Measurements from ENCODE around the gene DYNLT5.
A peak's percentile ranks its signal among the peaks of the same experiment; 100 is the strongest.
"Not testable (repeated sequence)": the region's sequence is repeated elsewhere in the genome, so short reads cannot be mapped to it uniquely, and the experiment has no call there.

The DYNLT5 gene

DNA sequence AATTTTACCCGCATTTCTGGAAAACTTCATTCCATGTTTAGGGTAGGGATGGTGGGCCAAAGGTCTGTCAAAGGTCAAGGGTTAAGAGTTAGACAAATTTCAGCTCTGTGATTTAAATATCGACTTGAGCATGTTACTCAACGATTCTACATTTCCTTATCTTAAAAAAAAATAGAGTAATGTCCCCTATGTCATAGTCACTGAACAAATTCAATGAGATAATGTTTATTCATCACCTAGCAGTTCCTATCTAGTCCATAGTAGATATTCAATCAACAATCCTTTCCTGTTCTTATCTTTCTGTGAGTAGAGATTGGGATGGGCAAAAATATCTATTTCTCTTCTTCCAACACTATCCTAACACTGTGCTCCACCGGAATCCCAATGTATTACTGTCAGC, 1.1 kb upstream of the DYNLT5 start:
- DNase-seq, result no peak

DNA sequence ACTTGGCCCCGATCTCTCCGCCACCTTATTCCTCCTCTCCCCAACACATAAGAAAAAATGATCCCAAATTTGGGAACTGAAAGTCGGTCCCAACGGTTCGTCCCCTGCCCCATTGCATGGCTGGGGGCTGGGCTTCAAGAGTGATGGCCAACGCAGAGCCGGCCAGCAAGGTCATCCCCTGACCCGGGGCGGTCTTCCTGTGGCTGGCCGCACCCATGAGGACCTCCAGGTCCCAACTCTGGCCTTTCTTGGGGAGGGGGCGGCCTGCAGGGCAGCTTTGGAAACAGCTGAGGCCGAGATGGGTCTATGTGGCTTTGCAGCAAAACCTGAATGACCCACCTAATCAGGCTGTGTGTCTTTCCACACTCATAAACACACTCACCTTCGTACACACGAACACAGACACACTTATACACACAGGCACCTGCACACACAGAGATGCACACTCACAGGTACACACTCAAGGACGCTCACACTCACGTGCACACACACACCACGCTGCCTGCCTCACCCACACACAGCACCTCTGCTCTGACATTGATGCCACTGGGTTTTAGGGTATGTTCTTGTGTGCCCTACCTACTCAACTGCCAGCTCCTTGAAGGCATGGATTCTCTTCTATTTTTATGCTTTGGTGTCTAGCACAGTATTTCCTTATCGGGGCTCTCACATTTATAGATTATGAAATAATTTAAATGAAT, 562 bp downstream of the DYNLT5 start:
- DNase-seq, result no peak

DNA sequence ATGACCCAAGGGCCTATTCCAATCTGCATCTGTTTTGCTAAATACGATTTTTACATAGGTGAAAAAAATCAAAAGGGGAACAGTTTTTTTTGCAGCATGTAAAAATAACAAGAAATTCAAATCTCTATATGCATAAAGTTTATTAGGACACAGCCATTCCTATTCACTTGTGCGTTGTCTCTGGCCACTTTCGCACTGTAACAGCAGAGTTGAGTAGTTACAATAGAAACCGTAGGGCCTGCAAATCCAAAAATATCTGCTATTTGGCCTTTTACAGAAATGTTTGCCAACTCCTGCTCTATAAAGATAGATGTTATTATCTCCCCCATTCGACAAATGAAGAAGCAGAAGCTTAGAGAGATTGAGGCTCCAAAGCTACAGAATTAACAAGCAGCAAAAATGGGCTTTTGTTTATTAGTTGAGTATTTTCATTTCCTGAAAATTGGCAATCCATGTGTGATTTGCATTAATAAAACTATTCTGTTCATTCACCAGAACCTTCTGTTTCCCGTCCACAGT, 5.5 kb downstream of the DYNLT5 start:
- no peak for DNase-seq

DNA sequence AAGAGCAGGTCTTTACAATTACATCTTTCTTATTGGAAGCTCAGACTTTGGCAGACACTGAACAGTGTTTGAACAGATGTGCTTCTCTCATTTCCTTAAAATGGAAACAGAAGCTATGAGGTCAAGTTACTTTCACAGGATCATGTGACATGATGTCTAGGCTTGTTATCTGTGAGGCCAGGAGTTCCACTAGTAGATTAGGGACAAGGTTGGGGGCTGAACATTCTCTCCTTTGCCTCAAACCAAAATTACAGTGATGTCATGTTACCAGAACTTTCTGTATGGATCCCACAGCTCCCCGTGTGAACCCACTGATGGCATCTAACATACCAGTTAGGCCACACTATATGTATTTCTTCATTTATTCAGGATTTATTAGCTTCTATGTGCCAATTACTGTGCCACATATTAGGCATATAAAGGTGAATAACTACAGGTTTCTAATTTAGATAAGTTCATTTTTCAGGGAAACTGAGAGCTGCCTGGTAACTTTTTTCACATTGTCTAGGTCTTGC, 6.0 kb downstream of the DYNLT5 start:
- no peak for DNase-seq

DNA sequence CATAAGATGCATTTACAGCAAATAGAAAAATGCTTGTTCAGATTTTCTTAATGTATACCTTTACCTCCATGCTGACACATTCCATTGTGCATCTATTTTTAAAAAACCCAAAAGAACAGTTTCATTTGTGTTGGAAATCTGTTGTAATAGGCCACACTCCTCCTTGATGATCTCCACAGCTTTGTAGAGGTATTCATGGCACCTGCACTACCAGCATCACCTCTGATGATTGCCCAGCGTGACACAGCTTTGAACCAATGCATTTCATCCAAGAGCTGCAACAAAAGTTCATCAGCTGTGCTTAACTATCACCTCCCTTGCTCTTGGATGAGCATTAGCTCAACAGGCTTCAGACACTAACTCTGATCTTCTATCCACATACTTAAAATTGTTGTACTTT, 8.2 kb downstream of the DYNLT5 start:
- no peak for DNase-seq

DNA sequence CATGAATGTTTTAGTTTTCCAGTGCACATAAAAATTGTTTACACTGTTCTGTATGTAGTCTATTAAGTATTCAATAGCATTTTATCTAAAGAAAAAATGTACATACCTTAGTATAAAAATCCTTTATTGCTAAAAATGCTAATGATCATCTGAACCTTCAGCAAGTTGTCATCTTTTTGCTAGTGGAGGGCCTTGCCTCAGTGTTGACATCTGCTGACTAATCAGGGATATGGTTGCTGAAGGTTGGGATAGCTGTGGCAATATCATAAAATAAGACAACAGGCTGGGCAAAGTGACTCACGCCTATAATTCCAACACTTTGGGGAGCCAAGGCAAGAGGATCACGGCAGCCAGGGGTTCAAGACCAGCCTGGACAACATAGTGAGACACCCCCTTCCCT, 9.0 kb downstream of the DYNLT5 start:
- no peak for DNase-seq

DNA sequence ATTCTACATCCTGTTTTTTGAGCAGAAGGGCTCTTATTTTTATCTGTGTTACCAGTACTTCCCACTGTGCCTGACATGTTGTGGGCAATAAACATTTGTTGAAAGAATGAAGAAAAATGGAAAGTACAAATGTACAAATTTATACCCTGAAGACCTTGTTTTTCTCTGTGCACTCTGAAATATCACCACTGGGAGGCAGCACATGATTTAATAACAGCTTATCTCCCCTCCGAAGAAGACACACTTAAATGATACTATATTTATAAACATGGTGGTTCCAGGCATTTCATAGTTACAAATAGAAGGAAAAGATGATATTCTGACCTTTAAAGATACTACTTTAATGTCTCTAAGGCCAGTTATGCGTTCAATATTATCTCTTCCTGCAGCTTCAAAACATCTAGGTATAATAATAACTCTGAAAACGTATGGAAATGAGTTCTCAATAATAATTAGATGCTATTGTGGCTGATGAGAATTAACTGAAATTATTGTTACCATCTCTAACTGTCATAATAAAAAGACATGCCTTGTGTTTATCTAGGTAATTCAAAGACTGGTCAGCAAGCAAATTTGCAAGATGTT, 12.8 kb downstream of the DYNLT5 start:
- DNase-seq, result peak; percentile 36

DNA sequence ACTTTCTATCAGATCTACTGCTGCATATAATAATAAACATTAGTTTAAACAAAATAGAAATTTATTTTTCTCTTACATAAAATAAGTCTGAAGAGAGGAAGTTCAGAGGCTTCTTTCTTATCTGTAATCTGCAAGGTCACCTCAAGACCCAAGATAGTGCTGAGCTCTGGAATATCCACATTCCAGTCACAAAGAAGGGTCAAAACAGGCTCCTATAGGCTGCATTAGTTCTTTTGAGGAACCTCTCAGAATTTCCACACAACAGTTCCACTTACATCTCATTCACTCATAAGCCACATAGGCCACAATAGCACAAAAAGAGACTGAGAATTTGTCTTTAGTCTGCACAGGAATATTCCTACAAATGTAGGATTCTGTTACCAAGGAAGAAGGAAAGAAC, 15.4 kb downstream of the DYNLT5 start:
- DNase-seq, result no peak

DNA sequence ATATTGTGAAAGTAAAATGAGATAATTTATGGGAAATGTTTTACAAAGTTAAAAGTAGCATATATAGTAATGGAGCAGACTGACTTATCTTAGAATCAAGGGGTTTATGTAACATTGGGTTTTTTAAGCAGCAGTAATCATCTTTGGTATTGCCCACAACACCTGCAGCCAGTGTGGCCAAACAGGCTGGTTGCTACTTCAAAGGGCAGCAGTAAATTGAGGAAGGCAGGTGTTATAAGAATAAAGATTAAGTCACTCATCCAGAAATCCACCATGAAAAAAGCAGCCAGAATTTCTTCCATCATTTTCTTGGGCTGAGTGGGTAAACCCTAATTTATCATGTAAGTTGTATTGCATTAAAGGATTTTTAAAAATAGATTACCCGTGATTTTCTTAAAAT, 16.7 kb downstream of the DYNLT5 start:
- no peak for DNase-seq

DNA sequence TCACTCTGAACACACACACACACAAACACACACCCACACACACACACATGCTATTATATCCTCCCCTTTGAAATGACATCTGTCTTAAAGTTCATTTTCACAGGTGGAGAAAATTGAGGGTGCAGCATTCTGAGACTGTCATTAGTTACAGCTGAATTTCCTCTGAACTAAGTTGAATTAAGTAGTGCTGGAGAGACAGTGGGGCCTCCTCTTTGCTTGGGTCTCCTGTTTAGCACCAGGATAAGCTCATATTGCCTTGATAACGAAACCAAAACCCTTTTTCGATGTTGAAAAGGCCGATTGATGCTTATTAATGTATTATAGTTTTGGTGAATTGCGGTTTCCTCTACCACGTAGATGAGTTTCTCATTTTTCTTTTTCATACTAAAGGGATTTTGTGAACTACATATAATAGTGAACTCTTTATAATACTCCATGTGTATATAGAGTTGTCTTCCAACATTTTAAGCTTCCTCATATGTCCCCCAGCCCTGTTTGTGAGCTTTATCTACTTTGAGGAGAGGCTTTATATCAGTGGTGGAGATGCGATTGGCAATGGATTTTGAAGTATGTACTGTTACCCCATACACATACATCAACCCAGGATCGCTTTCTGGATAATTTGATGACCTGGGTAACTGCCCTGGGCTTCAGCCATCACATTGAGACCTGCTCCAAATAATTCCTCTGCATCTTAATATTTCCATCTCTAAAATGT, 17.4 kb downstream of the DYNLT5 start:
- DNase-seq, result no peak

DNA sequence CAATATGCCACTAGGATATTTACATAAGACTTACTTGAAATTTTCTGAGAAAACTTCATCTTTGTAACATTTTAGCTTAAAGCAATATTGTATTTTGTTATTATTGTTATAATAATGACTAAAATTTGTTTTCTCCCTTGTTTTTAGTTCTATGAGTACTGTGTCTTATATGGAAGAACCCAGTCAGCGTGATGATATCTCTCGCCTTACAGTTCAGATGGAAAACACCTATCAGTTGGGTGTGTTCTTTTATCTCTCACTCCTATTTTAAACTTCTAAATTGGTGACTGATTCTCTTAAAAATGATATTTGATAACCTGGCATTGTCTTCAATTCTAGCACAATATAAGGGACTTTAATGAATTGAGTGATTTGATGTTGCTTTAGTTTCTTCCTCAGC, 18.0 kb downstream of the DYNLT5 start:
- DNase-seq, result no peak

DNA sequence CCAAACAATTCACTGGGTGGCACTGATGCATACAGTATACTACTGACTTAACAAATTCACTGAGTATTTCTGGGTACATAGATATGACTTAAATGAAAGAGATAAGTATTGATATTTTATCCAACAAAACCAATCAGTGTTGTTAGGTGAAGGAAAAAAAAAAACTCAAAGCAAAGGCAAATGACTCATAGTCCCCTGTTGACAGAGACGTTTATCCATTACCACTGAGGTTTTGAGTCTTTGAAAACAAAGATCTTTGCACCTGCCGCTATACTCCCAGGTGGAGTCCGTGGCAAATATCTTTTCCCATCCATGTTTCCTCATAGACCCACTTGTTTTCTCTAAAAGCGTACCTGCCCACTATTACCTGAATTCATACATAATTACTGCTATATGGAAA, 18.4 kb downstream of the DYNLT5 start:
- DNase-seq, result no peak

DNA sequence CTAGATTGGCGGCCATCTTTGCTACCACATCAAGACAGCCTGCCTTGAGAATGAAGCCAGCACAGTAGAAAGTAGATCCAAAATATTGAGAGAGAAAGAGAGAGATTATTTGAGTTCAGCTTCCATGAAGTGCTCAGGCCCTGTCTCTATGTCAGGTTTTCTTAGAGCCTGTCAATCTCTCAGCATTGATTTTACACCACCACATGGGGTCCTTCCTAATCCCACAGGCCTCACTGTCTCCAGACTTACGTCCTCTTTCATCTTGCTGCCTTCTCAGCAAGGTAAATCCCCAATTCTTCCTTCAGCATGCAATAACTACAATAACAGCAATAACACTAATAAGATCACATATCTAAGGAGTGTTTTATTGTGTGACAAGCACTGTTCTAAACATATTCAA, 21.0 kb downstream of the DYNLT5 start:
- no peak for DNase-seq

DNA sequence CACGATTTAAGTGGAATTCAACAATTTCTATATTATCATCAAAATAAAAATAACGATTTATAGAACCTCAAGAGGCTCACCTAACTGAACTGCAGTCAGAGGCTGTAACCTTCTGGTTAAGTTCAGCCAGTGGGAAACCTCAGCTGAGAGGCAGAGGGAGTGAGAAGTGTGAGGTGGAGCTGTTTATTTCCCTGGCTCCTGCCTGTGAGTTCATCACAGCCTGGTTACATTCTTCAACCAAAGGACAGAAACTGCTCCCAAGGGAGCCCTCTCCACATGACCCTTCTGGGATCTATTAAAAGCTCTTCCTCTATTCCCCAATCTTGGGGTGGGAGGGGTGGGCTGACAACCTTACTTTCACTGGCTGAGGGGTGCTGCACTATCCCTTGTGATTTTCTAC, 22.2 kb downstream of the DYNLT5 start:
- DNase-seq, result peak; percentile 15

DNA sequence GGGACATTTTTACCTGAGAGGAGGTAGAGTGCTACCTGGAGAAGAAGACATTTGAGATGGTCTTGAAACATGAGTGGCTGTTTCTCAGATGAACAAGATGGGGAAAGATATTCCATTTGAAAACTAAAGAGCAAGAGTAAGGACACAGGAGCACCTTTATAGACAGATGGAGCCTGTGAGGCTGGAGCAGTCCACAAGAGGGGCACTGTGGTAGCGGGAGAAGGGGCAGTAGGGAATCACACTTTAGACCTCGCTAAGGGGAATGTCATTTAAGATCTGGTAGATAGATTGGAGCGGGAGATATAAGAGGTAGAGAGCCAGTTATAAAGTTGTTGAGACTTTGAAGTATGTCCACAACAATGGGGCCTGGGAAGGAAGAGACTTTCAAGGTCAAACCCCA, 23.4 kb downstream of the DYNLT5 start:
- DNase-seq, result no peak

DNA sequence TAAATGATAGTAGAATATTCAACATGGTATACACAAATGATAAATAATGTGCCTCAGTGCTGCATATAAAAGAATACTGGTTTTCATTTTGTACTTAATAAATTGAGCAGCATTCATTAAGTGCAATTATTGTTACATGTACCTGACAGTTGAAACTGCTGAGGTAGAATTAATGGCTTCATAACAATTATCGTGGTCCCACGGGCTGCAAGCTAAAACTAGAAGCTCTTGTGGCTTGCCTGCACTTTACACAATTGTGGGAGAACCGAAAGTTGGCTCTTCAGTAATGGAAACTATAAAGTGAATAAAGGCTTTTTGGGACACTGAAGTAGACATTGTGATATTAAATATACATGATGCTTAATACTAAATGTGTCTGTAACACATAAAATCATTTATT, 25.6 kb downstream of the DYNLT5 start:
- DNase-seq, result peak; percentile 87

DNA sequence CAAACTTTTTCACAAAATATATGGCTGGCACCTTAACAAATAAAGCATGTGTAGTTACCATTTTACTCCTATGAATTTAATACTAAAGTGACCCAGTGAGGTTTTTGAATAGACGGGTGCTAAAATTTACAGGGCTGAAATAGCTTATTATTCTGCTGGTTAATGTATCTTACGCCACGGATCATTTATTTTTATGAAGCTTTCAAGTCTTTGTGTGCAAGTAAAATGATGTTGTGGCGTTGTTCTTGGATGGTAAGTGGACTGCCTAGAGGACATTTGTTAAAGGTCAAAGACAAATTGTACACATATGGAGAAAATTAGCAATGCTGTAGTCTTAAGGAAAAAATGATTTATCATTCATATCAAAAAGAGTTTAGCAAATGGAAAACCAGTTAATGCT, 26.0 kb downstream of the DYNLT5 start:
- peak; percentile 94 for DNase-seq

DNA sequence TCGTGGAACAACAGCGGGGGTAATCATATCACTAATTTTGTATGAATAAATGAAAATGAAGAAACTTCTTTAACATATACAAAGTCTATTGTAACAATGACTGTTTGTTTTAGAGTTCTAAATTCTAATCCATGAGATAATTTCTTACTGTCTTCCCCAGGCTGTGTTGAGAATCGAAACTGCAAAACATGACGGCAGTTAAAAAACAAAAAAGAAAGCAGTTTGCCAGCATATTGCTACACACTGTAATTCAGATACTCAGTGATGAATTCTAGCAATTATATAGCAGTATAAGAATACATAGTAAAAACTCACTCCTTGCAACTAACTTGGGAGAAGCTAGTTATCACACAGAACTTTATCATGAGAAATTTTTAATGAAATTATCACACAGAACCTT, 26.7 kb downstream of the DYNLT5 start:
- DNase-seq, result no peak

DNA sequence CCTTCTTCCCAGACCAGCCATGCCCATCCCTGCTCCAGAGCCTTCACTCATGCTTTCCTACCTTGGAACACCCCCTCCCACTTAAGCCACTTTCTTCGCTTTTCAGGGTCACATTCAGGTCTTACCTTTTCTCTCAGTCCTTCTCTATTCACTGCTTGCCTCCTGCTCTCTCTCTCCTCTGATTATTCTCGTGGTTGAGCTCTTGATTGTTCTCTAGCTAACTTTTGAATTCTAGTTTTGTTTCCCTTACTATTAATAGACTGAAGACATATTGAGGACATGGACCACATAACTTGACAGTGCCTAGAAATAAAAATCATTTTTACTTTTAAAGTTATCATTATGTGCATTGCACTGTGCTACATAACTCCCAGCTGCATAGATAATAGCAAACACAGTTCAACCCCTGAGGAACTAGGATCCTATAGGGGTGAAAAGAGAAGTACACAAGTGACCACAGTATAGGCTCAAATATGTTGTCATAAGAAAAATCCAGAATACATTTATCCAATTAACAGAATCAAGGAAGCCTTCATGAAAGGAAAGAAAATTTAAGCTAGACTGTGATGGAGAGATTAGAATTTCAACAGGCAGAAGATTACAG, 27.3 kb downstream of the DYNLT5 start:
- no peak for DNase-seq

DNA sequence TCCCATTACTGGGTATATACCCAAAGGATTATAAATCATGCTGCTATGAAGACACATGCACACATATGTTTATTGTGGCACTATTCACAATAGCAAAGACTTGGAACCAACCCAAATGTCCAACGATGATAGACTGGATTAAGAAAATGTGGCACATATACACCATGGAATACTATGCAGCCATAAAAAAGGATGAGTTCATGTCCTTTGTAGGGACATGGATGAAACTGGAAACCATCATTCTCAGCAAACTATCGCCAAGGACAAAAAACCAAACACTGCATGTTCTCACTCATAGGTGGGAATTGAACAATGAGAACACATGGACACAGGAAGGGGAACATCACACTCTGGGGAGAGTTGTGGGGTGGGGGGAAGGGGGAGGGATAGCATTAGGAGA, 33.5 kb downstream of the DYNLT5 start:
- DNase-seq, result not testable (repeated sequence)

DNA sequence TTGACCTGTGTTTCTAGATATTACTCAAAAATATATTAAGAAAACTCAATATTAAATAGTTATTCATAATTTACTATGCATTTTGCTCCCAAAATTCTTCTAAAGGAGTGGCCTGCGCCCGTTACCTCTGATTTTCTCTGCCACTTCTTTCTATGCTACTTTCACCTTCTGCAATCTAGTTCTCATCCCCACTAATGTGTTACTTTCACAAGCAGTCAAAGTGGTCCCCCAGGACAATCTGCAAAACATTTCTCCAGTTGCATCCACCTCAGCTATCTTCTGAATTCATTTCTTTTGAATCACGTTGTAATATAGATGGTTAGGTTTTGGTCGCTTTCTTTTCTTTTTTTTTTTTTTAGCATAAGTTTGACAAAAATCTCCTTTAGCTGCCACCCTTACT, 35.4 kb downstream of the DYNLT5 start:
- DNase-seq, result no peak

DNA sequence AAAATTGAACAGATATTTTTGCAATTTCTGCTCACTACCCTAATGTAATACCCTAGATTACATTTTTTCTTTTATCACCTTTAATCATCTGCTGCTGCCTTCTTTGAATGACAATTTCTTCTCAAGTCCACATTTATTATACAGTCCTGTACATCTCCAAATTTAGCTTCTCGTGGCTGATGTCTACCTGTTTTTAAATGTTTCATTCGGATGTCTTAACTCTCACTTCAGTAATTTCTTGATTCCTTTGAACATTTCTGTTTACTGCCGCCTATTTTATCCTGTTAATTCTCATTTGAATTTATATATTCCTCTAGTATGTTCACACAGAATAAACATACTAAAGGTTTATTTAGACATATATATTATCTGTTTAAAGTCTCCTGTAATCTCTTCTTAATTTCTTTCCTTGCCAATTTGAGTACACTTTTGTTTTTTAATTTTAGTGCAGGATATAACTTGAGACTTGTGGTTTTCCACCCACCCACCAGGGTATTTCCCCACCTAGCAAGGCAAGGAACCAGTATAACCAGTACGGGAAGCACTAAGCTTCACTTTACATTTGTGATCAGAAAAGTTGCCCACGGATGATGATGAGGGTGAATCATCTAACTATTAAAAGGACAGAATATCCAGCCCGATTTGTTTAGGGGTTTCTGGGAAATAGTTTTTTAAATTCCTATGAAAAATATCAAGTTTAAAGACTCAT, 36.1 kb downstream of the DYNLT5 start:
- DNase-seq, result no peak

All from NCI-H187 treated with DMSO at 0.1 percent for 48 hours (cell line).